NCI-H1092 (cell line): ENCODE data around the gene CDK5R2.
"Not testable (repeated sequence)": the region's sequence is repeated elsewhere in the genome, so short reads cannot be mapped to it uniquely, and the experiment has no call there.

Source experiments
- DNase-seq: peaks from one replicate; lab custom pipeline; 2025; lab: John Stamatoyannopoulos, UW

Gene CDK5R2

GRCh38 chr2:218959141-218959731 lies at the start of gene CDK5R2:
Gene CDK5R2 (plus strand): TSS chr2:218959666. CDS start chr2:218959821, 155 bp downstream.
- peak; percentile 91 for DNase-seq

- DNase-seq: no peak
Measured at GRCh38 chr2:218910741-218911140, 48.7 kb upstream of the CDK5R2 start.

GRCh38 chr2:218920504-218920903 lies 39.0 kb upstream of the CDK5R2 start:
- no peak for DNase-seq

GRCh38 chr2:218924757-218925156 lies 34.7 kb upstream of the CDK5R2 start:
- DNase-seq: no peak

- DNase-seq: no peak
Measured at GRCh38 chr2:218925434-218925833, 34.0 kb upstream of the CDK5R2 start.

- no peak for DNase-seq
Measured at GRCh38 chr2:218927422-218927821, 32.0 kb upstream of the CDK5R2 start.

- no peak for DNase-seq
Measured at GRCh38 chr2:218927876-218928275, 31.6 kb upstream of the CDK5R2 start.

GRCh38 chr2:218930488-218930887 lies 29.0 kb upstream of the CDK5R2 start:
- not testable (repeated sequence) for DNase-seq

- not testable (repeated sequence) for DNase-seq
Measured at GRCh38 chr2:218931751-218932150, 27.7 kb upstream of the CDK5R2 start.

GRCh38 chr2:218944759-218945404 lies 14.6 kb upstream of the CDK5R2 start:
- DNase-seq: no peak

- no peak for DNase-seq
Measured at GRCh38 chr2:218946621-218947020, 12.8 kb upstream of the CDK5R2 start.

- no peak for DNase-seq
Measured at GRCh38 chr2:218952160-218952559, 7.3 kb upstream of the CDK5R2 start.

- DNase-seq: no peak
Measured at GRCh38 chr2:218953366-218953954, 6.0 kb upstream of the CDK5R2 start.

GRCh38 chr2:218954541-218955300 lies 4.7 kb upstream of the CDK5R2 start:
- DNase-seq: no peak

GRCh38 chr2:218956039-218956438 lies 3.4 kb upstream of the CDK5R2 start:
- no peak for DNase-seq

- DNase-seq: no peak
Measured at GRCh38 chr2:218957671-218958070, 1.8 kb upstream of the CDK5R2 start.

GRCh38 chr2:218958276-218958675 lies 1.2 kb upstream of the CDK5R2 start:
- no peak for DNase-seq

- DNase-seq: no peak
Measured at GRCh38 chr2:218959761-218960308, 369 bp downstream of the CDK5R2 start.

- peak; percentile 21 for DNase-seq
Measured at GRCh38 chr2:218960309-218961165, 1.1 kb downstream of the CDK5R2 start.

- DNase-seq: no peak
Measured at GRCh38 chr2:218961229-218961628, 1.8 kb downstream of the CDK5R2 start.
